DND-41 (cell line): ENCODE measurements around the gene FOXN3.

Experiments used
- CTCF ChIP-seq: IDR thresholded peaks from 2 replicates; pipeline ENCODE4 v1.5.1; 2012; ENCODE audit warnings: borderline replicate concordance, low read length, moderate library complexity, mild to moderate bottlenecking; ENCODE audit not compliant: poor library complexity, severe bottlenecking; ENCODE audit errors: extremely low read depth
- EZH2 ChIP-seq: IDR thresholded peaks from 3 replicates; pipeline ENCODE4 v1.6.1; 2012; ENCODE audit warnings: borderline replicate concordance, low read depth, mild to moderate bottlenecking, moderate library complexity, low read length, inconsistent platforms; ENCODE audit not compliant: severe bottlenecking

- TF ChIP-seq CTCF, result no peak
- no peak for TF ChIP-seq EZH2
Observed at GRCh38 chr14:89392181-89392580, 24.9 kb downstream of the FOXN3 start.
